CD4-positive, alpha-beta T cell treated with Interleukin-6 for 4 hours (primary cell): Measurements from ENCODE around the gene ADNP.
A peak's percentile ranks its signal among the peaks of the same experiment; 100 is the strongest.

ENCODE experiments used
- DNase-seq: peaks from one replicate; pipeline ENCODE4 v3.0.0-alpha.2; 2020; ENCODE audit warnings: mixed read lengths

ADNP gene

GRCh38 chr20:50844430-50845100 is 86.7 kb downstream of the ADNP start:
- DNase-seq: peak; percentile 29

- DNase-seq: no peak
Measured at GRCh38 chr20:50843331-50844276, 87.6 kb downstream of the ADNP start.

- DNase-seq: no peak
Measured at GRCh38 chr20:50842821-50843220, 88.4 kb downstream of the ADNP start.
